H1 (cell line): ENCODE results near the gene RAB10.

Experiments
- EZH2 ChIP-seq: fragments of 200-600 bp; sonication (generic); IDR thresholded peaks from 2 replicates; pipeline ENCODE4 v1.7.1; 2012; ENCODE audit warnings: low read depth, mild to moderate bottlenecking, moderate library complexity, low read length, inconsistent platforms; ENCODE audit not compliant: severe bottlenecking
- FOSL1 ChIP-seq: IDR thresholded peaks from 2 replicates; pipeline ENCODE4 v1.6.1; 2011; ENCODE audit warnings: mild to moderate bottlenecking, low read depth, low read length, moderate library complexity; ENCODE audit not compliant: insufficient read depth

GRCh38 chr2:26000561-26001082, 33.3 kb upstream of the RAB10 start:
- TF ChIP-seq EZH2 (no peak), FOSL1 (no peak)
